HepG2 (cell line): Measurements from ENCODE around the gene ODAD4. TPM values are rescaled to one million over a fixed set of nuclear protein-coding genes. Genes with fewer than 3 reads are reported as not detected.

ENCODE experiments used
- ATF4 ChIP-seq, 2 experiments: fragments of 450-650 bp in 1 of 2; sonication (generic) in 1 of 2; formaldehyde crosslinking; IDR thresholded peaks; 2 replicates each; pipeline versions ENCODE4 v1.5.0 to v1.8.0; 2020 to 2022; ENCODE audit warnings: mild to moderate bottlenecking in 1 of 2, missing genetic modification reagents in 1 of 2
- ATRX ChIP-seq: sonication (generic); formaldehyde crosslinking; IDR thresholded peaks from 2 replicates; pipeline ENCODE4 v1.4.0; 2020; ENCODE audit warnings: missing genetic modification reagents, borderline replicate concordance
- CREB1 ChIP-seq, 2 experiments: fragments of 450-650 bp in 1 of 2; IDR thresholded peaks; 2 replicates each; pipeline ENCODE4 v1.6.1; 2016 to 2017; ENCODE audit warnings: control low read depth in 1 of 2, mild to moderate bottlenecking in 1 of 2, missing compliant biosample characterization in 1 of 2, missing genetic modification characterization in 1 of 2
- HOMEZ ChIP-seq: IDR thresholded peaks from 2 replicates; pipeline ENCODE4 v1.6.1; 2016; ENCODE audit warnings: low read depth
- MEIS2 ChIP-seq: sonication (generic); formaldehyde crosslinking; IDR thresholded peaks from 2 replicates; pipeline ENCODE4 v1.9.0; 2021; ENCODE audit warnings: mild to moderate bottlenecking, missing genetic modification reagents
- MLXIP ChIP-seq: sonication (generic); formaldehyde crosslinking; IDR thresholded peaks from 2 replicates; pipeline ENCODE4 v1.9.0; 2021; ENCODE audit warnings: missing genetic modification reagents, borderline replicate concordance
- NFIB ChIP-seq: sonication (generic); formaldehyde crosslinking; IDR thresholded peaks from 2 replicates; pipeline ENCODE4 v1.9.0; 2021; ENCODE audit warnings: missing genetic modification reagents, mild to moderate bottlenecking, borderline replicate concordance
- RARG ChIP-seq: sonication (generic); formaldehyde crosslinking; IDR thresholded peaks from 2 replicates; pipeline ENCODE4 v1.4.0; 2020; ENCODE audit warnings: low read depth, mild to moderate bottlenecking, missing genetic modification reagents
- TEF ChIP-seq: sonication (generic); formaldehyde crosslinking; IDR thresholded peaks from 2 replicates; pipeline ENCODE4 v1.5.0; 2020; ENCODE audit warnings: missing genetic modification reagents
- ZNF260 ChIP-seq: sonication (generic); formaldehyde crosslinking; IDR thresholded peaks from 2 replicates; pipeline ENCODE4 v1.4.0; 2020; ENCODE audit warnings: missing genetic modification reagents, low read depth, mild to moderate bottlenecking, borderline replicate concordance
- ZNF510 ChIP-seq: sonication (generic); formaldehyde crosslinking; IDR thresholded peaks from 2 replicates; pipeline ENCODE4 v1.4.0; 2020; ENCODE audit warnings: low read depth, mild to moderate bottlenecking, missing genetic modification reagents
- ZNF704 ChIP-seq: sonication (generic); formaldehyde crosslinking; IDR thresholded peaks from 2 replicates; pipeline ENCODE4 v1.8.1; 2023; ENCODE audit warnings: mild to moderate bottlenecking, inconsistent platforms, moderate library complexity, missing genetic modification reagents, borderline replicate concordance
- ZSCAN5A ChIP-seq: sonication (generic); formaldehyde crosslinking; IDR thresholded peaks from 2 replicates; pipeline ENCODE4 v1.8.0; 2022; ENCODE audit warnings: mild to moderate bottlenecking, missing genetic modification reagents, borderline replicate concordance
- ZUFSP ChIP-seq: sonication (generic); formaldehyde crosslinking; IDR thresholded peaks from 2 replicates; pipeline ENCODE4 v1.9.0; 2021; ENCODE audit warnings: missing genetic modification reagents, mild to moderate bottlenecking, borderline replicate concordance
- polyA plus RNA-seq, 8 experiments: library from polyadenylated mRNA; depleted of rRNA in 3 of 8; stranded (reverse) in 7 of 8; unstranded in 1 of 8; fragments of >200 nt; fragmentation: Illumina TruSeq in 4 of 8; extraction: Trizol in 4 of 8; gene quantifications; 2 replicates each; pipeline versions ENCODE4 v1.2.1 to v1.2.3, GENCODE V29; 2011 to 2016; ENCODE audit warnings: low read depth in 4 of 8, missing spikeins in 1 of 8, mixed read lengths in 1 of 8; ENCODE audit not compliant: insufficient read depth in 1 of 8
- total RNA-seq, 5 experiments: library from RNA; depleted of rRNA; stranded (reverse); fragments of >200 nt; fragmentation: Illumina TruSeq; extraction: Trizol; gene quantifications; 2 replicates each; pipeline ENCODE4 v1.2.3, GENCODE V29; 2016; ENCODE audit warnings: low read depth in 1 of 5

ODAD4 gene
- total and polyA plus RNA-seq, 2 of the 13 experiments (the other 11 are each of a cell fraction or from before 2014, with no cell fraction given) = 0.48 to 0.53 TPM

- no peak for TF ChIP-seq TEF (CRISPR knock-in tag)
- TF ChIP-seq RARG (CRISPR knock-in tag) = no peak; the same call in 1 of the 2 replicates
- no peak for TF ChIP-seq ATRX (CRISPR knock-in tag)
- TF ChIP-seq CREB1 (IDR thresholded peaks at IDR 0.05) = no peak
- TF ChIP-seq CREB1 (CRISPR knock-in tag; IDR thresholded peaks at IDR 0.05) = no peak
- TF ChIP-seq ATF4 (CRISPR knock-in tag; IDR thresholded peaks at IDR 0.05) = peak in 1 of 2 experiments; percentile 79; a peak in 2 of 4 replicates
- peak; percentile 76; the same call in 1 of the 2 replicates for TF ChIP-seq ZSCAN5A (CRISPR knock-in tag)
- TF ChIP-seq HOMEZ (CRISPR knock-in tag) = peak; percentile 51; the same call in 1 of the 2 replicates
- TF ChIP-seq ZUFSP = no peak
- no peak for TF ChIP-seq ZNF510 (CRISPR knock-in tag)
- TF ChIP-seq ZNF260 (CRISPR knock-in tag) = no peak
- TF ChIP-seq MEIS2 (CRISPR knock-in tag) = peak; percentile 87; the same call in 1 of the 2 replicates
- TF ChIP-seq NFIB (CRISPR knock-in tag) = no peak
- TF ChIP-seq MLXIP (CRISPR knock-in tag) = no peak
- peak; percentile 53 for TF ChIP-seq ZNF704 (CRISPR knock-in tag)
Observed at GRCh38 chr17:41966463-41967140, 36.2 kb downstream of the ODAD4 start, which contains the start of gene CNP (continued).
